Hepatocyte (in vitro differentiated cells): ENCODE data around the gene SLF2. TPM values are rescaled to one million over a fixed set of nuclear protein-coding genes. Genes with fewer than 3 reads are reported as not detected.

Experiments used
- DNase-seq: peaks from one replicate; pipeline ENCODE4 v3.0.0-alpha.2; 2016; ENCODE audit warnings: low spot score
- H2AFZ ChIP-seq: fragments of 200-600 bp; sonication (generic); 2 replicates; pipeline ENCODE4 v1.6.0; 2016; ENCODE audit warnings: antibody characterized with exemption, mild to moderate bottlenecking
- H3K27ac ChIP-seq: fragments of 200-600 bp; sonication (generic); 2 replicates; pipeline ENCODE4 v1.5.1; 2016; ENCODE audit warnings: mild to moderate bottlenecking
- H3K27me3 ChIP-seq: fragments of 200-600 bp; sonication (generic); 2 replicates; pipeline ENCODE4 v1.6.1; 2016
- H3K36me3 ChIP-seq: fragments of 200-600 bp; sonication (generic); replicated peaks from 2 replicates; pipeline ENCODE4 v1.5.1; 2016; ENCODE audit warnings: low read depth; ENCODE audit not compliant: insufficient read depth
- H3K4me1 ChIP-seq: fragments of 200-600 bp; sonication (generic); 2 replicates; pipeline ENCODE4 v1.5.1; 2016; ENCODE audit warnings: mild to moderate bottlenecking, moderate library complexity; ENCODE audit not compliant: insufficient read depth
- H3K4me2 ChIP-seq: fragments of 200-600 bp; sonication (generic); 2 replicates; pipeline ENCODE4 v1.6.0; 2016
- H3K4me3 ChIP-seq: fragments of 200-600 bp; sonication (generic); 2 replicates; pipeline ENCODE4 v1.5.1; 2016; ENCODE audit warnings: mild to moderate bottlenecking
- H3K79me2 ChIP-seq: fragments of 200-600 bp; sonication (generic); 2 replicates; pipeline ENCODE4 v1.6.0; 2017; ENCODE audit warnings: mild to moderate bottlenecking
- H3K9me2 ChIP-seq: fragments of 200-600 bp; sonication (generic); replicated peaks from 2 replicates; pipeline ENCODE4 v1.6.0; 2017; ENCODE audit warnings: mild to moderate bottlenecking; ENCODE audit not compliant: insufficient read depth
- H3K9me3 ChIP-seq: fragments of 200-600 bp; sonication (generic); 2 replicates; pipeline ENCODE4 v1.5.1; 2016; ENCODE audit warnings: low read depth, mild to moderate bottlenecking
- H4K20me1 ChIP-seq: fragments of 200-600 bp; sonication (generic); 2 replicates; pipeline ENCODE4 v1.6.0; 2016; ENCODE audit warnings: mild to moderate bottlenecking; ENCODE audit not compliant: insufficient read depth, poor library complexity, severe bottlenecking
- CTCF ChIP-seq: fragments of 200-600 bp; sonication (generic); IDR thresholded peaks from 2 replicates; pipeline ENCODE4 v1.5.1; 2016; ENCODE audit warnings: antibody characterized with exemption, mild to moderate bottlenecking; ENCODE audit not compliant: poor library complexity
- EZH2 ChIP-seq: fragments of 200-600 bp; sonication (generic); IDR thresholded peaks from 2 replicates; pipeline ENCODE4 v1.6.1; 2016; ENCODE audit warnings: antibody characterized with exemption, mild to moderate bottlenecking, borderline replicate concordance
- EZH2phosphoT487 ChIP-seq: fragments of 200-600 bp; sonication (generic); IDR thresholded peaks from one replicate; pipeline ENCODE4 v1.6.1; 2018; ENCODE audit warnings: antibody characterized with exemption, mild to moderate bottlenecking, low read depth, moderate library complexity; ENCODE audit not compliant: unreplicated experiment, severe bottlenecking
- WGBS: methylation state at CpG from one replicate; pipeline ENCODE4 v1.1.6; 2016; ENCODE audit warnings: low lambda C conversion rate; ENCODE audit errors: missing lambda C conversion rate; 5-methylcytosine and 5-hydroxymethylcytosine counted together
- polyA plus RNA-seq: library from polyadenylated mRNA; unstranded; fragments of >200 nt; fragmentation: Nextera tagmentation; extraction: Ambion mirVana; gene quantifications from 2 replicates; pipeline ENCODE4 v1.2.1, GENCODE V29; 2016
- total RNA-seq: library from RNA; depleted of rRNA; stranded (reverse); fragments of >200 nt; gene quantifications from 2 replicates; pipeline ENCODE4 v1.2.3, GENCODE V29; 2014

SLF2 gene
- total and polyA plus RNA-seq, 2 experiments from 2014 or later, result 11.7 to 23.5 TPM

- no peak overlapping the region for H2AFZ ChIP-seq
- H3K4me2 ChIP-seq, result no peak overlapping the region
- no peaks in the 10 kb centered on the region for H3K79me2 ChIP-seq
- DNase-seq, result no peak
- H3K9me3 ChIP-seq, result no peaks in the 10 kb centered on the region
- no peaks in the 10 kb centered on the region for H3K27me3 ChIP-seq
- H3K36me3 ChIP-seq, result no peaks in the 10 kb centered on the region
- H3K4me3 ChIP-seq, result no peak overlapping the region
- H3K27ac ChIP-seq, result no peak overlapping the region
- no peaks in the 10 kb centered on the region for H4K20me1 ChIP-seq
- peaks cover 6% of the 10 kb centered on the region for H3K4me1 ChIP-seq
- H3K9me2 ChIP-seq, result no peaks in the 10 kb centered on the region
- no peak for TF ChIP-seq EZH2
Measured at GRCh38 chr10:100960251-100960650, 47.5 kb downstream of the SLF2 start.

- TF ChIP-seq EZH2phosphoT487 (no peak), CTCF (no peak), EZH2 (no peak)
- Histone ChIP-seq H3K4me3 (no peak overlapping the region), H3K79me2 (no peaks in the 10 kb centered on the region), H3K36me3 (no peaks in the 10 kb centered on the region), H3K9me3 (no peaks in the 10 kb centered on the region), H2AFZ (no peak overlapping the region), H3K4me1 (peaks cover 6% of the 10 kb centered on the region), H3K27ac (no peak overlapping the region), H3K9me2 (no peaks in the 10 kb centered on the region), H3K27me3 (no peaks in the 10 kb centered on the region), H3K4me2 (no peak overlapping the region), H4K20me1 (no peaks in the 10 kb centered on the region)
- no peak for DNase-seq
- WGBS, result 78% methylated on average over 4 of the region's 4 CpGs
Measured at GRCh38 chr10:100962351-100963080, 49.8 kb downstream of the SLF2 start.

GRCh38 chr10:100963826-100964225 is 51.1 kb downstream of the SLF2 start:
- Histone ChIP-seq H3K9me3 (no peaks in the 10 kb centered on the region), H3K4me2 (no peak overlapping the region), H3K4me1 (peaks cover 12% of the 10 kb centered on the region), H3K4me3 (no peak overlapping the region), H3K79me2 (no peaks in the 10 kb centered on the region), H4K20me1 (no peaks in the 10 kb centered on the region), H3K36me3 (no peaks in the 10 kb centered on the region), H3K27me3 (no peaks in the 10 kb centered on the region), H3K27ac (no peak overlapping the region), H2AFZ (no peak overlapping the region), H3K9me2 (no peaks in the 10 kb centered on the region)
- TF ChIP-seq EZH2phosphoT487, result no peak
- TF ChIP-seq CTCF, result no peak
- no peak for TF ChIP-seq EZH2
- DNase-seq, result no peak
- whole genome bisulfite sequencing, result 92% methylated on average over 1 of the region's 1 CpG

- WGBS, result 70% methylated on average over 5 of the region's 5 CpGs
- H3K9me2 ChIP-seq, result no peaks in the 10 kb centered on the region
Measured at GRCh38 chr10:100965820-100966219, 53.1 kb downstream of the SLF2 start.

More at GRCh38 chr10:100965820-100966219, 53.1 kb downstream of the SLF2 start:
- no peaks in the 10 kb centered on the region for H3K36me3 ChIP-seq
- no peak overlapping the region for H3K4me2 ChIP-seq
- no peaks in the 10 kb centered on the region for H4K20me1 ChIP-seq
- no peak for TF ChIP-seq CTCF
- TF ChIP-seq EZH2, result no peak
- TF ChIP-seq EZH2phosphoT487, result no peak
- H3K79me2 ChIP-seq, result no peaks in the 10 kb centered on the region
- H3K4me3 ChIP-seq, result no peak overlapping the region
- H3K4me1 ChIP-seq, result peaks cover 16% of the 10 kb centered on the region
- H3K27me3 ChIP-seq, result no peaks in the 10 kb centered on the region
- H3K9me3 ChIP-seq, result no peaks in the 10 kb centered on the region
- H2AFZ ChIP-seq, result no peak overlapping the region
- no peak for DNase-seq
- no peak overlapping the region for H3K27ac ChIP-seq
